Astrocyte (in vitro differentiated cells and primary cell): ENCODE results near the gene LINGO4.

Experiments
- CTCF ChIP-seq: IDR thresholded peaks from 2 replicates; pipeline ENCODE4 v1.5.1; 2011; ENCODE audit warnings: low read depth, mild to moderate bottlenecking, inconsistent platforms, low read length, moderate library complexity; ENCODE audit not compliant: insufficient read depth
- EZH2 ChIP-seq: IDR thresholded peaks from 2 replicates; pipeline ENCODE4 v1.6.1; 2012; ENCODE audit warnings: mild to moderate bottlenecking, low read length, inconsistent platforms; ENCODE audit not compliant: insufficient read depth

- TF ChIP-seq CTCF (no peak), EZH2 (no peak)
These were observed 44.7 kb upstream of the LINGO4 start for GRCh38 chr1:151849871-151850270.
